Measurements from ENCODE around the gene FAM13A.

The FAM13A gene

DNA sequence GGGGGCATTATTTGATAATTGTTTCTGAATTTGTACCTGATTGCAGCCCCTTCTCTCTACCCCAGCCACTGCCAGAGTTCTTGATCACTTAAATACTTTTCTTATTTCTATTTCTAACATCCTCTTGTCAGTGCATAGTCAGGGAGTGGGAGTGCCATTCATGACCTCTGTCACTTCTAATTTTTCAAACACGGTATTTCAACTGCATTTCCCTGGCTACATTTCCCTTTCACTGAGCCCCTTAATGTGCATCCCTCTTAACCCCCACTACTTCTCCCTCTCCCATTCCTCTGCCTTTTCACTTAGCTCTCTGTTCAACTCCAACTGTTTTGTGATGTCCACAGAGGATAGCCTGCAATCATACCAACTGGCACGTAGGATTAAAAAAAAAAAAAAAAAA is 231.1 kb downstream of the FAM13A start:
- TF ChIP-seq ZFX (IDR thresholded peaks at IDR 0.05; ENCODE audit: borderline replicate concordance): no peak
- TF ChIP-seq, protein P1, sequence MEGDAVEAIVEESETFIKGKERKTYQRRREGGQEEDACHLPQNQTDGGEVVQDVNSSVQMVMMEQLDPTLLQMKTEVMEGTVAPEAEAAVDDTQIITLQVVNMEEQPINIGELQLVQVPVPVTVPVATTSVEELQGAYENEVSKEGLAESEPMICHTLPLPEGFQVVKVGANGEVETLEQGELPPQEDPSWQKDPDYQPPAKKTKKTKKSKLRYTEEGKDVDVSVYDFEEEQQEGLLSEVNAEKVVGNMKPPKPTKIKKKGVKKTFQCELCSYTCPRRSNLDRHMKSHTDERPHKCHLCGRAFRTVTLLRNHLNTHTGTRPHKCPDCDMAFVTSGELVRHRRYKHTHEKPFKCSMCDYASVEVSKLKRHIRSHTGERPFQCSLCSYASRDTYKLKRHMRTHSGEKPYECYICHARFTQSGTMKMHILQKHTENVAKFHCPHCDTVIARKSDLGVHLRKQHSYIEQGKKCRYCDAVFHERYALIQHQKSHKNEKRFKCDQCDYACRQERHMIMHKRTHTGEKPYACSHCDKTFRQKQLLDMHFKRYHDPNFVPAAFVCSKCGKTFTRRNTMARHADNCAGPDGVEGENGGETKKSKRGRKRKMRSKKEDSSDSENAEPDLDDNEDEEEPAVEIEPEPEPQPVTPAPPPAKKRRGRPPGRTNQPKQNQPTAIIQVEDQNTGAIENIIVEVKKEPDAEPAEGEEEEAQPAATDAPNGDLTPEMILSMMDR (IDR thresholded peaks at IDR 0.05): no peak
- H3K27ac ChIP-seq: no peak overlapping the region

DNA sequence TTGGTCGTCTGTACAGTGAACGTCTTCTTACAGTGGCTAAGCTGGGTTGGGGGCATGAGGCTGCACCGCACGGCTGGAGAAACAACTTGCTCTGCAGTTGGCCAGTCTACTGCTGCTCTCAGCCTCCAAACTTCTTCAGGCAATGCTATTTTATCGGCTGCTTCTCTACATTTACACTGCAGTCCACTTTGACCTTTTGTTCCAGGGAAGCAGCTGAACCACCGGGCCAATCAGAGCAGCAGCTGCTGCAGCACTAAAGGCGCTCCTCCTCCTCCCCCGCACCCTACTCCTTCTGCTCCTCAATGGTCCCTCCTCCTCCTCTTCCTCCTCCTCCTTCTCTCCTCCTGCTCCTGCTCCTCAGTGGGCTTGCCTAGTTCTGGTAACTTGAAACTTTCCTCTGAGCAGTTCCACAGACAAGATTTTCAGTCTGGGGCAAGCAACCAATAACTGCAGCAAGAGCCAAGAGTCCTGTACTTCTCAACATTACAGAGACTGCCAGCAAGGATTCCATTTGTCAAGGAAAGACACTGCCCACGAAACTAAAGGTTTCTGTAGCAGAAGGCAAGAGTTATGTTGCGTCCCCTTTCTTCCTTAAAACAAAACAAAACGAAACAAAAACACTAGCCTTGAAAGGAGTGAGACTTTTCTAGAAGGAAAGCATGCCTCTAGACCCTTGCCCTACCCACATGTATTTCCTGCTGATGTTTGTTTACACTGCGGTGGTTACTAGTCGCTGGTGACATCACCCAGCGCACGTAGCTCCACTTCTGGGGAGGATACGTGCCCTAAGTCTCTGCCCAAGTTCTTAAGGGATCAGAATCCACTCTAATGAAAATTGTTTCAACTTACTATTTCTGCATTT is 233.7 kb downstream of the FAM13A start:
- no peak for TF ChIP-seq ZFX (IDR thresholded peaks at IDR 0.05; ENCODE audit: borderline replicate concordance)
- TF ChIP-seq, protein P1 (IDR thresholded peaks at IDR 0.05): no peak
- H3K27ac ChIP-seq: peak overlapping the region; percentile 95

DNA sequence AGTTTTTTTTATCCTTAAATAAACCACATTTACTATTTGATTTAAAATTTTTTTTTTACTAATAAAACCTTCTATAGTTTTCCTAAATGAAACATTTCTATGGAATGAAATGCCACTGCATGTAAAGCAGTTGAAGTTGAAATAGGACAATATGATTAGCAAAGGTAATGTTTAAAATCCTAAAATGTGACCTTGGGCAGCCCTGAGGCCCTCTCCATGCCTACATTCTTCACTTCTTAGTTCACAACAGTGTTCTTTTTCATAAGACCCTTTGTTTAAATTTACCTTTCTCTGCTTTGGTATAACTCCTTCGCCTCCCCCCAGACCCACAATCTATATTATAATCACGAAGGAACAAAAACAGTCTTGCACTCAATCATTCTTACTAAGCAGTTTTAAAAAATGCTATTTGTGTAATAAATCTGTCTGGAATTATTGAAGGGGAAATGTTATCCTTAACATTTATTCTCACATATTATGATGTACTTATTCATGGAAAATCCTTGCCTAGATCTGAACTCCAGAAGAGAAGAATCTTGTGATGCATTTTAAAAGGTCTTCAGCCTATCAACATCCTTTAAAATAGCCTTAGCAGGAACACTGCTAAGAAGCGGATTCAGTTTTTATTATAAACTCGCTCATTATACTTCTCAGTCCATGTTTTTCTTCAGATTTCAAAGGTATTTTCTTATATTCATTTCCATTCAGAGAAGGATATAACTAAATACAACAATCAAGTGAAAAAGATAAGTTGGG is 234.8 kb downstream of the FAM13A start:
- TF ChIP-seq ZFX (IDR thresholded peaks at IDR 0.05; ENCODE audit: borderline replicate concordance): no peak
- TF ChIP-seq, protein P1 (IDR thresholded peaks at IDR 0.05): no peak

DNA sequence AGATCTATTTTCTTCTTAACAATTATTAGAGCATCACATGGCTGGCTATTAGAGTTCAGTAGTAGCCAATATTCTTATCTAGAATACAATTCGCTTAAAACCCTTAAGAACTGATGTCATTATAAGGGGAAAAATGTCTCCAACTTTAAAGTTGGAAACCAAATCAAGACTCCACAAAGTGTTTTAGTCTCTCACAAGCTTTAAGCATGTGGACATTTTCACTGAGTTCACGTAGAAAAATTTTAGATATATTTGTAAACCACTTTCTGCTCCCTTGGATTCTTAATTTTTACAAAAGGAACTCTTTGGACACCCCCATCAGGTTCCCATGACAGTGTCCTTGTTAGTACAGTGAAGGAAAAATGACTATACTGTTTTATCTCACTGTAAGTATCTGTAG is 235.5 kb downstream of the FAM13A start:
- no peak overlapping the region for H3K27ac ChIP-seq
- TF ChIP-seq, protein P1 (IDR thresholded peaks at IDR 0.05): no peak
- TF ChIP-seq ZFX (IDR thresholded peaks at IDR 0.05; ENCODE audit: borderline replicate concordance): no peak

More for the DNA sequence above, 234.8 kb downstream of the FAM13A start:
- peak overlapping the region; percentile 95 for H3K27ac ChIP-seq

DNA sequence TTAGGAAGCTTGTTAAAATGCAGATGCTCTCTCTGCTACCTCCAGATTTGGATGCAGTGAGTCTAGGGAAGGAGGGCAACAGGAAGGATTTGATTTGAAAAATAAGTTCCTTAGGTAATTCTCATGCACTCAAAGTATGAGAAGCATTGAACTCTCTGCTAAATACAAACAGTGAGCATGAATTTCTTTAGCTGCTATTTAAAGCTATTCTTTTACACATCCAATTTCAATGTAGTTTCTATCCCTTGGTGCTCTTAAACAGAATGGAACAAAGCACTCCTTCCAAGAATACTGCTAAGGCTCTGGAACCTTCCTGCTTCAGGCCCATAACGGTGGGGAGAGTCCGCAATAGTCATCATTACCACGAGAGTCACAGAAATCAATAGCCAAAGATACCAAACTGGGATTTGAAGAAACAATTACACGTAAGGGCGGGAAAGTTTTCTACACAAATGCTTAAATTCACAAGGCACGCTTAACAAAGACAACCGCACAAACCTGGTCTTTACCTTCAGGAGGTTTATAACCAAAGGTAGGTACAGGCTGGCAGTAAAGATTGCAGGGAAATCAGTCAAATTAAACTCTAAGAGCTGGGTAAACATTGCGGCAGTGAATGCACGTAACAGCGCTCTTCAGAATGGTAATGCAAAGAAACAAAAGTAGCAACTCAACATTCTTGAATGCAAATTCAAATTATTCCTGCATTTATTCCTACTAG is 236.1 kb downstream of the FAM13A start:
- TF ChIP-seq ZFX (IDR thresholded peaks at IDR 0.05; ENCODE audit: borderline replicate concordance): no peak
- TF ChIP-seq, protein P1 (IDR thresholded peaks at IDR 0.05): no peak
- H3K27ac ChIP-seq: no peak overlapping the region

DNA sequence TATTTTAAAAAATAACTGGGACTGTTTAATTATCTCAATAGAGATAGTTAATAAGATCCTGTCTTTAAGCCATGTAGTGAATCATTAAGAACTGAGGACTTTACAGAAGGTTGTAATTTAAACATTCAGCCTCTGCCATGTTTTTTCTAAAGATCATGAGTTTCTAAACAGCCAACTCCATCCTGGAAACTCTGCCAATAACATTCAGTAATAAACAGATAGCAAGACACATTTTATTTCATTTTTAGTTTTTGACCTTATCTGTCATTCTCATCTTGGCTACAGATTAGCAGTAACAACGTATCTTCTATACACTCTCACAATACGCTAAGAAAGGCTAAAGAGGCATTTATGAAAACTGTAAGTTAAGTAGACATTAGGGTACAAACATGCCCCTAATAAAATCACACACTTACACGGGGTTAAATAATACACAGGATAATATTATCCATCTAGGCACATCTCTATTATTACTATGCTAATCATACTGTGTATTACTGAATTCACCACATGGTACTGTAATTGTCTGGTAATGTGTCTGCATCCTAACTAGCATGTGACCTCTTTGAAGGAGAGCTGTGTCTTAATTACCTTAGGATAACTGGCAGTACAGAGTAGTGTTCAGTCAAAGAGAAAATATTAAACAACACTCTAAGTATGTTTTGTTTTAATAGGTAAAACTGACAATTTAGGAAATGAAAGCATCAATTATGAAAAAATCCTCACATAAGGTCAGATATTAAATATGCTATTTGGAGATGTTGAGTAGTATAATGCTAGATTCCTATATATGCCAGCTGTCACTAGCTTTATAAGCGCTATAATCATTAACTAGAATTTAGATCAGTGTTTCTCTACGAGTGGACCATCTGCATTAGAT is 236.9 kb downstream of the FAM13A start:
- no peak overlapping the region for H3K27ac ChIP-seq
- no peak for TF ChIP-seq ZFX (IDR thresholded peaks at IDR 0.05; ENCODE audit: borderline replicate concordance)
- TF ChIP-seq, protein P1 (IDR thresholded peaks at IDR 0.05): no peak
